ENCODE measurements around the gene DCAF11. TPM values are rescaled to one million over a fixed set of nuclear protein-coding genes. Genes with fewer than 3 reads are reported as not detected.

Gene DCAF11
- total and polyA plus RNA-seq, 2 of the 13 experiments (the other 11 are each of a cell fraction or from before 2014, with no cell fraction given): 150 to 257 TPM

DNA sequence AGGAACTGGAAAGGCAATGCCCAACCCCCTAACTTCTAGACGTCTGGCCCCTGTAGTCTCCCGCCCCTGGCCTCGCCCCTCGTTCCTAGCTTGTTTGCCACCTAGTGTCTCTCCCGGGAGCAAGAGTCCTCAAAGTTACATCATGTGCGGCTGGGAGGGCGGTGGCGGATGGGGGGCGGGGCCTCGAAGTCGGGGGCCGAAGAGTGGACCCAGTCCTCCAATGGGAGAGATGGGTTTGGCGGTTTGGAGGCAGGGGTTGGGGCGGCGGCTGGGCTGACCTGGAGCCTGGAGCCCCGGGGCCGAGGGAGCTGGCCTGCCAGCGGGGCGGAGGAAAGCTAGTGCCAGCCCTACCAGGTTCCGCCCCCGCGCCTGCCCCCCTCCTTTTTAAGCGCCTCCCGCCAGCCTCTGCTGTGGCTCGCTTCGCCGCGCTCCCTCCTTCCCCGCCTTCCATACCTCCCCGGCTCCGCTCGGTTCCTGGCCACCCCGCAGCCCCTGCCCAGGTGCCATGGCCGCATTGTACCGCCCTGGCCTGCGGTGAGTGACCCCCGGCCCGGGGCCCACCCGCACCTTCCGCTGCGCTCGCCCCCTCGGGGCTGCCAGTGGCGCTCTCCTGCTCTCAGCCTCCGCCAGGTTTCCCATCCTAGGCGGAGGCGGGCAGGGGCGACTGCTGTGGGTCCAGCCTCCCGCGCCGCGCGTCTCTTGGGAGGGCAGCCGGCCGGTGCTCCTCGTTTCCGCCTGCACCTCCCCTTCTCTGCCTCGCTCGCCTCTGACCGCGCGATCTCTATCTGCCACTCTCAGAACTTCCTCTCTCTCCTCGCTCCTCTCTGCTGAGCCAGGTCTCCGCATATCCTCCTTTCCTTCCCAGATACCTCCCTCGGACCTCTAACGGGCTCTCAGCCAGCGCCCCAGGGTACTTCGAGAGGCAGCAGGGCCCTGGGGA, 20.4 kb upstream of the DCAF11 start, which contains the start of gene PCK2 (continued):
- no peak for TF ChIP-seq NR1H2 (CRISPR knock-in tag; IDR thresholded peaks at IDR 0.05; ENCODE audit: borderline replicate concordance, low read depth)
- TF ChIP-seq ZNF83 (CRISPR knock-in tag; IDR thresholded peaks at IDR 0.05; ENCODE audit: borderline replicate concordance): peak; percentile 93; the same call in 1 of the 2 replicates
- TF ChIP-seq MLLT10 (CRISPR knock-in tag; IDR thresholded peaks at IDR 0.05): peak; percentile 81; the same call in 1 of the 2 replicates
- peak; percentile 91; the same call in 1 of the 2 replicates for TF ChIP-seq ZFP41 (CRISPR knock-in tag; IDR thresholded peaks at IDR 0.05; ENCODE audit: borderline replicate concordance)
- TF ChIP-seq ZNF589 (CRISPR knock-in tag; conservative IDR thresholded peaks at IDR 0.05): no peak
- peak; percentile 98; the same call in 1 of the 2 replicates for TF ChIP-seq ZNF10 (CRISPR knock-in tag; IDR thresholded peaks at IDR 0.05; ENCODE audit: borderline replicate concordance, low read depth)
- peak; percentile 86 for TF ChIP-seq ZBTB42 (CRISPR knock-in tag; IDR thresholded peaks at IDR 0.05)
- no peak for TF ChIP-seq NONO (IDR thresholded peaks at IDR 0.05)
- TF ChIP-seq NONO (CRISPR knock-in tag; conservative IDR thresholded peaks at IDR 0.05): no peak
- peak; percentile 91 for TF ChIP-seq TFDP2 (CRISPR knock-in tag; IDR thresholded peaks at IDR 0.05)
- TF ChIP-seq ZNF562 (CRISPR knock-in tag; IDR thresholded peaks at IDR 0.05; ENCODE audit: borderline replicate concordance): no peak
- peak; percentile 90; the same call in 1 of the 2 replicates for TF ChIP-seq ZNF232 (CRISPR knock-in tag; IDR thresholded peaks at IDR 0.05; ENCODE audit: borderline replicate concordance)
- TF ChIP-seq, protein P1, sequence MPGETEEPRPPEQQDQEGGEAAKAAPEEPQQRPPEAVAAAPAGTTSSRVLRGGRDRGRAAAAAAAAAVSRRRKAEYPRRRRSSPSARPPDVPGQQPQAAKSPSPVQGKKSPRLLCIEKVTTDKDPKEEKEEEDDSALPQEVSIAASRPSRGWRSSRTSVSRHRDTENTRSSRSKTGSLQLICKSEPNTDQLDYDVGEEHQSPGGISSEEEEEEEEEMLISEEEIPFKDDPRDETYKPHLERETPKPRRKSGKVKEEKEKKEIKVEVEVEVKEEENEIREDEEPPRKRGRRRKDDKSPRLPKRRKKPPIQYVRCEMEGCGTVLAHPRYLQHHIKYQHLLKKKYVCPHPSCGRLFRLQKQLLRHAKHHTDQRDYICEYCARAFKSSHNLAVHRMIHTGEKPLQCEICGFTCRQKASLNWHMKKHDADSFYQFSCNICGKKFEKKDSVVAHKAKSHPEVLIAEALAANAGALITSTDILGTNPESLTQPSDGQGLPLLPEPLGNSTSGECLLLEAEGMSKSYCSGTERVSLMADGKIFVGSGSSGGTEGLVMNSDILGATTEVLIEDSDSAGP (CRISPR knock-in tag; IDR thresholded peaks at IDR 0.05; ENCODE audit: borderline replicate concordance): no peak
- peak; percentile 83 for TF ChIP-seq ZNF644 (CRISPR knock-in tag; IDR thresholded peaks at IDR 0.05; ENCODE audit: low read depth)
- TF ChIP-seq ZNF709 (CRISPR knock-in tag; IDR thresholded peaks at IDR 0.05): no peak
- TF ChIP-seq KDM1A (CRISPR knock-in tag; IDR thresholded peaks at IDR 0.05): peak; percentile 79
- TF ChIP-seq, protein P2, sequence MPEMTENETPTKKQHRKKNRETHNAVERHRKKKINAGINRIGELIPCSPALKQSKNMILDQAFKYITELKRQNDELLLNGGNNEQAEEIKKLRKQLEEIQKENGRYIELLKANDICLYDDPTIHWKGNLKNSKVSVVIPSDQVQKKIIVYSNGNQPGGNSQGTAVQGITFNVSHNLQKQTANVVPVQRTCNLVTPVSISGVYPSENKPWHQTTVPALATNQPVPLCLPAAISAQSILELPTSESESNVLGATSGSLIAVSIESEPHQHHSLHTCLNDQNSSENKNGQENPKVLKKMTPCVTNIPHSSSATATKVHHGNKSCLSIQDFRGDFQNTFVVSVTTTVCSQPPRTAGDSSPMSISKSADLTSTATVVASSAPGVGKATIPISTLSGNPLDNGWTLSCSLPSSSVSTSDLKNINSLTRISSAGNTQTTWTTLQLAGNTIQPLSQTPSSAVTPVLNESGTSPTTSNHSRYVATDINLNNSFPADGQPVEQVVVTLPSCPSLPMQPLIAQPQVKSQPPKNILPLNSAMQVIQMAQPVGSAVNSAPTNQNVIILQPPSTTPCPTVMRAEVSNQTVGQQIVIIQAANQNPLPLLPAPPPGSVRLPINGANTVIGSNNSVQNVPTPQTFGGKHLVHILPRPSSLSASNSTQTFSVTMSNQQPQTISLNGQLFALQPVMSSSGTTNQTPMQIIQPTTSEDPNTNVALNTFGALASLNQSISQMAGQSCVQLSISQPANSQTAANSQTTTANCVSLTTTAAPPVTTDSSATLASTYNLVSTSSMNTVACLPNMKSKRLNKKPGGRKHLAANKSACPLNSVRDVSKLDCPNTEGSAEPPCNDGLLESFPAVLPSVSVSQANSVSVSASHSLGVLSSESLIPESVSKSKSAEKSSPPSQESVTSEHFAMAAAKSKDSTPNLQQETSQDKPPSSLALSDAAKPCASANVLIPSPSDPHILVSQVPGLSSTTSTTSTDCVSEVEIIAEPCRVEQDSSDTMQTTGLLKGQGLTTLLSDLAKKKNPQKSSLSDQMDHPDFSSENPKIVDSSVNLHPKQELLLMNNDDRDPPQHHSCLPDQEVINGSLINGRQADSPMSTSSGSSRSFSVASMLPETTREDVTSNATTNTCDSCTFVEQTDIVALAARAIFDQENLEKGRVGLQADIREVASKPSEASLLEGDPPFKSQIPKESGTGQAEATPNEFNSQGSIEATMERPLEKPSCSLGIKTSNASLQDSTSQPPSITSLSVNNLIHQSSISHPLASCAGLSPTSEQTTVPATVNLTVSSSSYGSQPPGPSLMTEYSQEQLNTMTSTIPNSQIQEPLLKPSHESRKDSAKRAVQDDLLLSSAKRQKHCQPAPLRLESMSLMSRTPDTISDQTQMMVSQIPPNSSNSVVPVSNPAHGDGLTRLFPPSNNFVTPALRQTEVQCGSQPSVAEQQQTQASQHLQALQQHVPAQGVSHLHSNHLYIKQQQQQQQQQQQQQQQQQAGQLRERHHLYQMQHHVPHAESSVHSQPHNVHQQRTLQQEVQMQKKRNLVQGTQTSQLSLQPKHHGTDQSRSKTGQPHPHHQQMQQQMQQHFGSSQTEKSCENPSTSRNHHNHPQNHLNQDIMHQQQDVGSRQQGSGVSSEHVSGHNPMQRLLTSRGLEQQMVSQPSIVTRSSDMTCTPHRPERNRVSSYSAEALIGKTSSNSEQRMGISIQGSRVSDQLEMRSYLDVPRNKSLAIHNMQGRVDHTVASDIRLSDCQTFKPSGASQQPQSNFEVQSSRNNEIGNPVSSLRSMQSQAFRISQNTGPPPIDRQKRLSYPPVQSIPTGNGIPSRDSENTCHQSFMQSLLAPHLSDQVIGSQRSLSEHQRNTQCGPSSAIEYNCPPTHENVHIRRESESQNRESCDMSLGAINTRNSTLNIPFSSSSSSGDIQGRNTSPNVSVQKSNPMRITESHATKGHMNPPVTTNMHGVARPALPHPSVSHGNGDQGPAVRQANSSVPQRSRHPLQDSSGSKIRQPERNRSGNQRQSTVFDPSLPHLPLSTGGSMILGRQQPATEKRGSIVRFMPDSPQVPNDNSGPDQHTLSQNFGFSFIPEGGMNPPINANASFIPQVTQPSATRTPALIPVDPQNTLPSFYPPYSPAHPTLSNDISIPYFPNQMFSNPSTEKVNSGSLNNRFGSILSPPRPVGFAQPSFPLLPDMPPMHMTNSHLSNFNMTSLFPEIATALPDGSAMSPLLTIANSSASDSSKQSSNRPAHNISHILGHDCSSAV (CRISPR knock-in tag; IDR thresholded peaks at IDR 0.05; ENCODE audit: borderline replicate concordance): peak; percentile 5
- TF ChIP-seq PCBP2 (optimal IDR thresholded peaks at IDR 0.05; ENCODE audit: low read depth, low read length, poor library complexity, severe bottlenecking): peak; percentile 100
